Measurements from ENCODE around the gene POU6F2.

DNA sequence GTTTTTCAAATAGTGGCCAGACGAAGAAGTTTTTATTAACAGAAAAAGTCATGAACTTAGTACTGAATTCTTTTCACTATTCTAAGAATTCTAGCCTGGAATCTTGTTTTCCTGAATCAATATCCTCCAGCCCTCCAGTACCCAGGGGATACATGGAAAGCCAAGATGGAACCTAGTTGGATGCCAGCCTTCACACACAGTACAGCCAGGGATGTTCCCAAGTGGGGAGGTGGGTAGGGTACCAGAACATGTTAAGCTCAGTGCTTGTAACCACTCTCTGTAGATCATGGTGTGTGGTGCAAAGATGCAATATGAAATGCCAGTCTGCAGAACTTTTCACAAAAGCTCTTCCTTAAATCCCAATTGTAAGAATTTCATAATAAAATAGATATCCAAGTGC, 128.0 kb downstream of the POU6F2 start:
- TF ChIP-seq, protein P1, sequence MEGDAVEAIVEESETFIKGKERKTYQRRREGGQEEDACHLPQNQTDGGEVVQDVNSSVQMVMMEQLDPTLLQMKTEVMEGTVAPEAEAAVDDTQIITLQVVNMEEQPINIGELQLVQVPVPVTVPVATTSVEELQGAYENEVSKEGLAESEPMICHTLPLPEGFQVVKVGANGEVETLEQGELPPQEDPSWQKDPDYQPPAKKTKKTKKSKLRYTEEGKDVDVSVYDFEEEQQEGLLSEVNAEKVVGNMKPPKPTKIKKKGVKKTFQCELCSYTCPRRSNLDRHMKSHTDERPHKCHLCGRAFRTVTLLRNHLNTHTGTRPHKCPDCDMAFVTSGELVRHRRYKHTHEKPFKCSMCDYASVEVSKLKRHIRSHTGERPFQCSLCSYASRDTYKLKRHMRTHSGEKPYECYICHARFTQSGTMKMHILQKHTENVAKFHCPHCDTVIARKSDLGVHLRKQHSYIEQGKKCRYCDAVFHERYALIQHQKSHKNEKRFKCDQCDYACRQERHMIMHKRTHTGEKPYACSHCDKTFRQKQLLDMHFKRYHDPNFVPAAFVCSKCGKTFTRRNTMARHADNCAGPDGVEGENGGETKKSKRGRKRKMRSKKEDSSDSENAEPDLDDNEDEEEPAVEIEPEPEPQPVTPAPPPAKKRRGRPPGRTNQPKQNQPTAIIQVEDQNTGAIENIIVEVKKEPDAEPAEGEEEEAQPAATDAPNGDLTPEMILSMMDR (IDR thresholded peaks at IDR 0.05): no peak
- TF ChIP-seq REST (IDR thresholded peaks at IDR 0.05; ENCODE audit: insufficient read depth in 1 of 2, low read depth in 2 of 2, low read length in 1 of 2) (no peak), POLR2AphosphoS5 (IDR thresholded peaks at IDR 0.05; ENCODE audit: low read depth, low read length) (no peak), TCF7L2 (IDR thresholded peaks at IDR 0.05; ENCODE audit: low read depth, low read length) (no peak)
